Caco-2 (cell line): ENCODE measurements around the gene PARVA. TPM values are rescaled to one million over a fixed set of nuclear protein-coding genes. Genes with fewer than 3 reads are reported as not detected.

Source experiments
- BruUV-seq: library from RNA; stranded (reverse); fragments of 400-500 nt; replicated peaks from 2 replicates; lab custom pipeline; 2021; lab: Mats Ljungman, UMichigan
- CTCF ChIA-PET: fragments of 300-600 bp; sonication (Branson Sonifier 250); formaldehyde crosslinking; loops from one replicate; lab custom pipeline; 2022; ENCODE audit warnings: antibody characterized with exemption; lab: Charles Lee
- POLR2A ChIA-PET: fragments of 300-600 bp; sonication (Branson Sonifier 250); formaldehyde crosslinking; loops from one replicate; lab custom pipeline; 2022; ENCODE audit warnings: antibody characterized with exemption; lab: Charles Lee
- DNase-seq, 2 experiments: peaks; one replicate each; pipeline versions ENCODE4 v3.0.0 to v3.0.0-alpha.2; 2020 to 2022
- H3K27me3 ChIP-seq: replicated peaks from 2 replicates; pipeline ENCODE4 v1.6.0; 2011; ENCODE audit warnings: low read length; ENCODE audit not compliant: control insufficient read depth, insufficient read depth
- H3K36me3 ChIP-seq: 2 replicates; pipeline ENCODE4 v1.5.1; 2011; ENCODE audit warnings: low read length; ENCODE audit not compliant: control insufficient read depth, insufficient read depth
- H3K4me1 ChIP-seq: fragments of 250-450 bp; sonication (Bioruptor Pico); 2 replicates; pipeline ENCODE4 v1.5.1; 2020; ENCODE audit warnings: mild to moderate bottlenecking
- H3K4me3 ChIP-seq: 2 replicates; pipeline ENCODE4 v1.5.1; 2011; ENCODE audit warnings: low read depth, mild to moderate bottlenecking, control low read depth, low read length
- H3K9me3 ChIP-seq: fragments of 250-450 bp; sonication (Bioruptor Pico); 2 replicates; pipeline ENCODE4 v1.5.1; 2020; ENCODE audit warnings: mild to moderate bottlenecking, moderate library complexity
- H3K27ac Mint-ChIP-seq: one replicate; pipeline ENCODE4 v1.8.0; 2022; ENCODE audit warnings: mixed read lengths; ENCODE audit not compliant: unreplicated experiment
- H3K27me3 Mint-ChIP-seq: one replicate; pipeline ENCODE4 v1.8.0; 2022; ENCODE audit warnings: mixed read lengths; ENCODE audit not compliant: insufficient read depth, unreplicated experiment
- H3K36me3 Mint-ChIP-seq: one replicate; pipeline ENCODE4 v1.8.0; 2022; ENCODE audit warnings: mild to moderate bottlenecking, mixed read lengths; ENCODE audit not compliant: insufficient read depth, unreplicated experiment
- H3K4me1 Mint-ChIP-seq: one replicate; pipeline ENCODE4 v1.8.0; 2022; ENCODE audit warnings: low read depth, mixed read lengths; ENCODE audit not compliant: unreplicated experiment
- H3K4me3 Mint-ChIP-seq: one replicate; pipeline ENCODE4 v1.8.0; 2022; ENCODE audit warnings: mild to moderate bottlenecking, moderate library complexity, mixed read lengths; ENCODE audit not compliant: unreplicated experiment
- H3K9me3 Mint-ChIP-seq: one replicate; pipeline ENCODE4 v1.8.0; 2022; ENCODE audit warnings: mixed read lengths; ENCODE audit not compliant: unreplicated experiment
- CTCF ChIP-seq, 2 experiments: fragments of 200-600 bp in 1 of 2; IDR thresholded peaks; 1 replicate in 1 of 2; 2 replicates in 1 of 2; pipeline versions ENCODE4 v1.5.1 to v1.8.0; 2011 to 2022; ENCODE audit warnings: antibody characterized with exemption in 1 of 2, control low read depth in 1 of 2, inconsistent platforms in 1 of 2, low read depth in 1 of 2, low read length in 1 of 2, mild to moderate bottlenecking in 1 of 2, moderate library complexity in 1 of 2; ENCODE audit not compliant: insufficient read depth in 1 of 2, severe bottlenecking in 1 of 2, unreplicated experiment in 1 of 2
- intact Hi-C: fragments of 100-400 bp; cut with micrococcal nuclease; formaldehyde crosslinking; loops from one replicate; pipeline ENCODE4 v1.10.0; 2022; ENCODE audit not compliant: unreplicated experiment
- total RNA-seq: library from RNA; stranded (reverse); gene quantifications from 2 replicates; pipeline ENCODE4 v1.2.3, GENCODE V29; 2022

Gene PARVA
- total RNA-seq, 1 experiment from 2014 or later: 45.3 TPM

DNA sequence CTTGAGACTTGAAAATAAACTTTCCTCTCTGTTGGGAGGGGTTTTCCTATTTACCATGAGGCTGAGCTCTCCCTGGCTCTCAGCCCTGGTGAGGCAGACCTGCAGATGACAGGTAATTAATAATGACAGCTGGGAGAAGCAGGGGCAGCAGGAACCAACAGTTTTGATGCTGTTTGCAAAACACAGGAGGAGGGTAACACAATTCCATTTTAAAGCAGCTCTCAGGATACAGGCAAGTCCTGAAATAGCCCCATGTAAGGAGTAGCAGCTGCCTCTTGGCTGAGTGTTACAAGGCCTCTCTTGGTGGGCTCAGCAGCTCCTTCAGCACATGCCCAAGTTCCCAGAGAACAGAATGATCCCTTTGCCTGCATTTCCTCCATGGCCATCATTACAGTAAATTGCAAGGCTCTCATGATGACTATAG is 13.3 kb downstream of the PARVA start:
- no peaks in the 10 kb centered on the region for H3K36me3 Mint-ChIP-seq
- no TSS peak for BruUV-seq

DNA sequence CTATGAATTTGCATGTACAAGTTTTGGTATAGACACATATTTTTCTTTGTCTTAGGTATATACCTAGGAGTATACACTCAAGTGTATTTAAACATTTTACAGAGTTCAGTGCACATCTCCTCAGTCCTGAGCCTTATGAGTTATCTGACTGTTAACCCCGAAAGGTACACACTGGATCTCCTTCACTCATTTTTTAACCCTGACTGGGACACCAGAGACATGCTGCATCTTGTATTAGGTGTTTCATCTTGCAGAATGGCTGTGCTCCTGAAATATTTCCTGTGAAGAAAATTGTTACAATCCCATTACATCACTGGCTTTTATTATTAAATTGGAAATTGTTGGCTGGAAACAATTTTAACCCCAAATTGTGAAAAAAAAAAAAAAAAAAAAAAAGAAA is 15.3 kb downstream of the PARVA start:
- TF ChIP-seq CTCF (IDR thresholded peaks at IDR 0.05; ENCODE audit: insufficient read depth in 1 of 2, low read depth in 1 of 2, low read length in 1 of 2, severe bottlenecking in 1 of 2, unreplicated experiment in 1 of 2): no peak
- no TSS peak for BruUV-seq
- peaks cover 5% of the 10 kb centered on the region for H3K4me1 Mint-ChIP-seq

More for the DNA sequence above, 13.3 kb downstream of the PARVA start:
- intact Hi-C loops: no loop called here
- Mint-ChIP-seq H3K4me3 (no peak overlapping the region), H3K27me3 (no peaks in the 10 kb centered on the region), H3K9me3 (no peaks in the 10 kb centered on the region), H3K27ac (no peak overlapping the region), H3K4me1 (peaks cover 5% of the 10 kb centered on the region)
- DNase-seq: no peak
- Histone ChIP-seq H3K27me3 (no peaks in the 10 kb centered on the region), H3K36me3 (no peaks in the 10 kb centered on the region; the same call in 1 of the 2 replicates), H3K4me1 (no peaks in the 10 kb centered on the region), H3K9me3 (no peaks in the 10 kb centered on the region), H3K4me3 (no peak overlapping the region)
- ChIA-PET POLR2A (no interaction called here), CTCF (interaction anchor here (1.4 kb wide), 1 partner anchor 59 kb away, joined by 4 read pairs; no protein-coding TSS in a partner anchor)
- TF ChIP-seq CTCF (IDR thresholded peaks at IDR 0.05; ENCODE audit: insufficient read depth in 1 of 2, low read depth in 1 of 2, low read length in 1 of 2, severe bottlenecking in 1 of 2, unreplicated experiment in 1 of 2): no peak

GRCh38 chr11:12393691-12394090 is 16.3 kb downstream of the PARVA start:
- ChIA-PET POLR2A (no interaction called here), CTCF (interaction anchor here (0.5 kb wide), 1 partner anchor 89 kb away, joined by 3 read pairs; no protein-coding TSS in a partner anchor)
- Histone ChIP-seq H3K4me3 (no peak overlapping the region), H3K9me3 (no peaks in the 10 kb centered on the region), H3K4me1 (no peaks in the 10 kb centered on the region), H3K27me3 (no peaks in the 10 kb centered on the region), H3K36me3 (no peaks in the 10 kb centered on the region; the same call in 1 of the 2 replicates)
- Mint-ChIP-seq H3K9me3 (peaks cover 11% of the 10 kb centered on the region), H3K27me3 (no peaks in the 10 kb centered on the region), H3K27ac (no peak overlapping the region), H3K4me1 (no peaks in the 10 kb centered on the region), H3K36me3 (no peaks in the 10 kb centered on the region), H3K4me3 (no peak overlapping the region)
- intact Hi-C loops: no loop called here
- no peak for TF ChIP-seq CTCF (IDR thresholded peaks at IDR 0.05; ENCODE audit: insufficient read depth in 1 of 2, low read depth in 1 of 2, low read length in 1 of 2, severe bottlenecking in 1 of 2, unreplicated experiment in 1 of 2)
- BruUV-seq: no TSS peak
- no peak for DNase-seq

More for the DNA sequence above, 15.3 kb downstream of the PARVA start:
- Histone ChIP-seq H3K9me3 (no peaks in the 10 kb centered on the region), H3K36me3 (no peaks in the 10 kb centered on the region; the same call in 1 of the 2 replicates), H3K27me3 (no peaks in the 10 kb centered on the region), H3K4me1 (no peaks in the 10 kb centered on the region), H3K4me3 (no peak overlapping the region)
- ChIA-PET POLR2A (no interaction called here), CTCF (interaction anchor here (0.7 kb wide), 1 partner anchor 722 kb away, joined by 6 read pairs; no protein-coding TSS in a partner anchor)
- intact Hi-C loops: no loop called here
- peaks cover 11% of the 10 kb centered on the region for H3K9me3 Mint-ChIP-seq
- no peaks in the 10 kb centered on the region for H3K36me3 Mint-ChIP-seq
- no peak for DNase-seq
- H3K27ac Mint-ChIP-seq: no peak overlapping the region
- no peaks in the 10 kb centered on the region for H3K27me3 Mint-ChIP-seq
- H3K4me3 Mint-ChIP-seq: no peak overlapping the region
